Epithelial cell of proximal tubule (primary cell): ENCODE measurements around the gene GFRA3. TPM values are rescaled to one million over a fixed set of nuclear protein-coding genes. Genes with fewer than 3 reads are reported as not detected.

Experiments
- DNase-seq: peaks from one replicate; pipeline ENCODE4 v3.0.0-alpha.2; 2011; ENCODE audit warnings: low read depth
- H3K4me3 ChIP-seq: 2 replicates; pipeline ENCODE4 v1.5.1; 2011; ENCODE audit warnings: low read depth, mild to moderate bottlenecking, low read length
- CTCF ChIP-seq: conservative IDR thresholded peaks from 2 replicates; pipeline ENCODE4 v1.5.1; 2012; ENCODE audit warnings: low read depth, mild to moderate bottlenecking, low read length
- total RNA-seq: library from RNA; depleted of rRNA; stranded (reverse); fragments of >200 nt; gene quantifications from 2 replicates; pipeline ENCODE4 v1.2.3, GENCODE V29; 2015

Gene GFRA3
- total RNA-seq, 1 donor from 2014 or later = 0.12 TPM

GRCh38 chr5:138240650-138241385, 33.6 kb downstream of the GFRA3 start:
- DNase-seq = no peak
- TF ChIP-seq CTCF = no peak
- H3K4me3 ChIP-seq = no peak overlapping the region

DNA sequence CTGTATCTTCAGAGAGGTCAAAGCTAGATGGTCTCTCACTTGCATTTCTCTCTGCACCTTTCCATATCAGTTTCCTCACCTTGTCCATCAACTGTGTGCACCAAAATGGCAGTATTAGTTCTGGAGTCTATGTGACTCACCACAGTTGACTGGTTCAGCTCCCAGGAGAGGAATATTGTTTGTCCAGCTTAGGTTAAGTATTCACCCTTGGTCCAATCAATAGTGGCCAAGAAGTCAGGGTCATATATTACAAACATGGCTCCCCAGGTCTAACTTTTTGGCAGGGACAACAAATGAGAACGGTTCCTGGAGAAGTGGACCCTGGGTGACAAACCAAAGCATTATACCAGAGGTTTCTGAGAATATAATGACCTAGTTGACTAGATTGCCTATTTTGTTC, 36.4 kb downstream of the GFRA3 start:
- TF ChIP-seq CTCF = no peak
- DNase-seq = no peak
- H3K4me3 ChIP-seq = no peak overlapping the region

GRCh38 chr5:138234651-138235050, 39.8 kb downstream of the GFRA3 start:
- DNase-seq = no peak
- TF ChIP-seq CTCF = no peak
- H3K4me3 ChIP-seq = no peak overlapping the region

DNA sequence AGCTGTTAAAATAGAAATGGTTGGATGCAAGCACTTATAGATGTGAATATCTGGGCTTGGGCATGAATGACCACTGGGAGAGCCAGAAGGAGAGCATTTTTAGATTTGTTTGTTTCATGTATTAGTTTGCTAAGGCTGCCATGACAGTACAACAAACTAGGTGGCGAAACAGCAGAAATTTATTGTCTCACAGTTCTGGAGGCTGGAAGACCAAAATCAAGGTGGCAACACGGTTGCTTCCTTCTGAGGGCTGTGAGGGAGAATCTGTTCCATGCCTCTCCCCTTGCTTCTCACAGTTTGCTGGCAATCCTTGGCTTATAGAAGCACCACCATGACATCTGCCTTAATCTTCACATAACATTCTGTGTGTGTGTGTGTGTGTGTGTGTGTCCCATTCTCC, 41.1 kb downstream of the GFRA3 start:
- no peak overlapping the region for H3K4me3 ChIP-seq
- DNase-seq = no peak
- no peak for TF ChIP-seq CTCF

DNA sequence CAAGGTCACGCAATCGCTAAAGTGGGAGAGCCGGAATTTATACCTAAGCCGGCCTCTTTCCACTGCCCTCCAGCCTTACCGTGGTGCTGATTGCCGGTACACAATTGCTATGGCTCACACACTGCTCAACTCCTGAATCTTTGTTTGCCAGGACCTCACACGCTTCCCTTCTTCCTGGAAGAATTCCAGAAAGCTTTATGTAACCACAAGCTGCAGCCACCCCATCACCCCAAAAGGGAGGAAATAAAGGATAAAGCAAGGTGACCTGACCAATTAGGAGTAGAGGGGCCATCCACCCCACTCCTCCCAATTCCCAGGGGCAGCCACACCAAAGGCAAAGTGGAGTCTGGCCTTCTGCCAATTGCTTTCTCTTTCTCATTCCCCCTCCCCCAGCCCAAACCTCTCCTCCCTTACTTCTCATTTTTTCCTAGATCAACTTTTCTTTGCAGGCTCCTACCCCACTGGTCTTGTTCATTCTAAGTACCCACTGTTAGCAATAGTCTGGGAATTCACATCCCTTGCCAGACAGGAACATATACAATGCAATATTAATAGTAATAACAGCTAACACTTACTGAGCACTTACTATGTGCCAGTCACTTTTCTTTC, 43.3 kb downstream of the GFRA3 start:
- no peak for TF ChIP-seq CTCF
- no peak overlapping the region for H3K4me3 ChIP-seq
- DNase-seq = no peak

GRCh38 chr5:138230261-138230660, 44.2 kb downstream of the GFRA3 start:
- TF ChIP-seq CTCF = no peak
- no peak for DNase-seq
- H3K4me3 ChIP-seq = no peak overlapping the region

- TF ChIP-seq CTCF = no peak
- no peak overlapping the region for H3K4me3 ChIP-seq
- DNase-seq = no peak
These were observed 45.0 kb downstream of the GFRA3 start for GRCh38 chr5:138229387-138229786.
